CD4-positive, alpha-beta T cell (primary cell): ENCODE results near the gene ZNF644. TPM values are rescaled to one million over a fixed set of nuclear protein-coding genes. Genes with fewer than 3 reads are reported as not detected.

Source experiments
- ATAC-seq: fragments of 200-7000 bp; cut with Tn5 transposase; one replicate; pipeline ENCODE4 v1.10.0; 2022; ENCODE audit warnings: mild to moderate bottlenecking; ENCODE audit not compliant: poor library complexity
- CTCF ChIA-PET: fragments of 350-600 bp; sonication (Branson Sonifier 250); formaldehyde crosslinking; loops from one replicate; lab custom pipeline; 2021; ENCODE audit warnings: antibody characterized with exemption, inconsistent platforms; lab: Charles Lee
- POLR2A ChIA-PET: fragments of 350-600 bp; sonication (Branson Sonifier 250); formaldehyde crosslinking; loops from one replicate; lab custom pipeline; 2021; ENCODE audit warnings: antibody characterized with exemption, inconsistent platforms; lab: Charles Lee
- DNase-seq, 14 experiments: peaks; one replicate each; pipeline ENCODE4 v3.0.0-alpha.2; 2013 to 2020; ENCODE audit warnings: mixed read lengths in 2 of 14
- H3K27ac ChIP-seq, 2 donors: one replicate each; pipeline versions ENCODE4 v1.5.1 to v1.7.0; 2013; ENCODE audit warnings: low read length in 2 of 2, low read depth in 1 of 2, mild to moderate bottlenecking in 1 of 2
- H3K27me3 ChIP-seq, 2 experiments: 1 replicate in 1 of 2; 2 replicates in 1 of 2; pipeline versions ENCODE4 v1.6.1 to v1.7.0; 2013; ENCODE audit warnings: low read length in 2 of 2, control low read depth in 1 of 2, mild to moderate bottlenecking in 1 of 2, moderate library complexity in 1 of 2; ENCODE audit not compliant: insufficient read depth in 2 of 2, control insufficient read depth in 1 of 2
- H3K36me3 ChIP-seq: one replicate; pipeline ENCODE4 v1.6.1; 2013; ENCODE audit warnings: low read length, control low read depth; ENCODE audit not compliant: insufficient read depth
- H3K4me1 ChIP-seq: one replicate; pipeline ENCODE4 v1.6.1; 2013; ENCODE audit warnings: low read length, control low read depth; ENCODE audit not compliant: insufficient read depth
- H3K4me3 ChIP-seq: one replicate; pipeline ENCODE4 v1.5.1; 2013; ENCODE audit warnings: mild to moderate bottlenecking, low read length, moderate library complexity
- H3K9me3 ChIP-seq, 2 experiments: 1 replicate in 1 of 2; 2 replicates in 1 of 2; pipeline versions ENCODE4 v1.6.1 to v1.7.0; 2013; ENCODE audit warnings: low read length in 2 of 2, mild to moderate bottlenecking in 2 of 2, control low read depth in 1 of 2, moderate library complexity in 1 of 2; ENCODE audit not compliant: control insufficient read depth in 1 of 2, insufficient read depth in 1 of 2
- H3K27ac Mint-ChIP-seq: one replicate; pipeline ENCODE4 v1.8.0; 2020; ENCODE audit warnings: mixed read lengths
- H3K27me3 Mint-ChIP-seq: one replicate; pipeline ENCODE4 v1.8.0; 2021; ENCODE audit warnings: mixed read lengths
- H3K36me3 Mint-ChIP-seq: one replicate; pipeline ENCODE4 v1.8.0; 2021; ENCODE audit warnings: low read depth, mixed read lengths
- H3K4me1 Mint-ChIP-seq: one replicate; pipeline ENCODE4 v1.8.0; 2021; ENCODE audit warnings: low read depth, mixed read lengths
- H3K4me3 Mint-ChIP-seq: one replicate; pipeline ENCODE4 v1.8.0; 2020; ENCODE audit warnings: mild to moderate bottlenecking, mixed read lengths
- H3K9me3 Mint-ChIP-seq: one replicate; pipeline ENCODE4 v1.8.0; 2020; ENCODE audit warnings: mixed read lengths
- CTCF ChIP-seq: fragments of 200-600 bp; IDR thresholded peaks from one replicate; pipeline ENCODE4 v1.8.0; 2022; ENCODE audit warnings: antibody characterized with exemption, mild to moderate bottlenecking
- intact Hi-C, 2 experiments: fragments of 100-400 bp; cut with DNase I in 1 of 2; cut with micrococcal nuclease in 1 of 2; formaldehyde crosslinking; loops; one replicate each; pipeline versions ENCODE4 v1.15.1 to v1.9.0; 2023 to 2025; cut with DNase I, micrococcal nuclease
- total RNA-seq, 174 experiments: library from RNA in 2 of 174; stranded (reverse) in 2 of 174; gene quantifications; one replicate each; pipeline ENCODE4 v1.2.3 and lab custom pipeline; 2021 to 2026

Gene ZNF644
- total RNA-seq, 2 experiments from 2014 or later: 93.3 to 101 TPM

- no peak for DNase-seq
- CTCF ChIA-PET: no interaction called here
- Histone ChIP-seq H3K4me1 (no peaks in the 10 kb centered on the region), H3K9me3 (peaks cover 13 to 33% of the 10 kb centered on the region in 2 experiments), H3K36me3 (no peaks in the 10 kb centered on the region), H3K27me3 (no peaks in the 10 kb centered on the region), H3K27ac (no peak overlapping the region), H3K4me3 (no peak overlapping the region)
- peaks cover 32% of the 10 kb centered on the region for H3K36me3 Mint-ChIP-seq
- no peak for TF ChIP-seq CTCF
- no peak overlapping the region for H3K27ac Mint-ChIP-seq
- POLR2A ChIA-PET: no interaction called here
- no peak overlapping the region for H3K4me3 Mint-ChIP-seq
- no peak for ATAC-seq
- no peaks in the 10 kb centered on the region for H3K4me1 Mint-ChIP-seq
- peaks cover 39% of the 10 kb centered on the region for H3K27me3 Mint-ChIP-seq
- intact Hi-C loops: no loop called here
- H3K9me3 Mint-ChIP-seq: peaks cover 33% of the 10 kb centered on the region
Observed at GRCh38 chr1:90879281-90879680, 142.6 kb downstream of the ZNF644 start.

- TF ChIP-seq CTCF: no peak
- ChIA-PET CTCF (no interaction called here), POLR2A (interaction anchor here (0.6 kb wide), 1 partner anchor 524 kb away, joined by 3 read pairs; no protein-coding TSS in a partner anchor)
- Mint-ChIP-seq H3K27me3 (peaks cover 26% of the 10 kb centered on the region), H3K9me3 (peaks cover 23% of the 10 kb centered on the region), H3K27ac (no peak overlapping the region), H3K4me3 (no peak overlapping the region), H3K4me1 (no peaks in the 10 kb centered on the region), H3K36me3 (peaks cover 20% of the 10 kb centered on the region)
- Histone ChIP-seq H3K27me3 (no peaks in the 10 kb centered on the region), H3K4me1 (no peaks in the 10 kb centered on the region), H3K4me3 (no peak overlapping the region), H3K36me3 (no peaks in the 10 kb centered on the region), H3K27ac (no peak overlapping the region), H3K9me3 (peaks cover 13 to 24% of the 10 kb centered on the region in 2 experiments)
- intact Hi-C loops: no loop called here
- no peak for ATAC-seq
- DNase-seq: no peak
Observed at GRCh38 chr1:90876101-90876500, 145.7 kb downstream of the ZNF644 start.
